H1 (cell line): ENCODE data around the gene GPATCH2L. TPM values are rescaled to one million over a fixed set of nuclear protein-coding genes. Genes with fewer than 3 reads are reported as not detected.

Source experiments
- JUN ChIP-seq: IDR thresholded peaks from 2 replicates; pipeline ENCODE4 v1.6.1; 2011; ENCODE audit warnings: low read depth, mild to moderate bottlenecking, improper control_type of control experiment, low read length
- TAF7 ChIP-seq: optimal IDR thresholded peaks from 2 replicates; pipeline ENCODE3; 2011; ENCODE audit warnings: low read depth, mild to moderate bottlenecking, inconsistent platforms, low read length, moderate library complexity, borderline replicate concordance
- polyA plus RNA-seq, 7 experiments: library from polyadenylated mRNA; depleted of rRNA in 3 of 7; stranded (reverse) in 5 of 7; unstranded in 2 of 7; fragments of >200 nt in 5 of 7; fragments of 200-250 nt in 2 of 7; gene quantifications; 1 replicate in 5 of 7; 2 replicates in 1 of 7; 4 replicates in 1 of 7; pipeline versions ENCODE4 v1.2.1 to v1.2.3, GENCODE V29; 2011 to 2013; ENCODE audit warnings: missing spikeins in 2 of 7, mixed read lengths in 2 of 7
- total RNA-seq: library from RNA; stranded (reverse); fragmentation: NEBNext Ultra II Directional; extraction: Animal tissue kit (Norgen Biotek cat#: 25700); gene quantifications from 2 replicates; pipeline ENCODE4 v1.2.1, GENCODE V29; 2021

GPATCH2L gene
- total and polyA plus RNA-seq, 2 of the 8 experiments (the other 6 are each of a cell fraction or from before 2014, with no cell fraction given): 26.0 to 54.9 TPM

DNA sequence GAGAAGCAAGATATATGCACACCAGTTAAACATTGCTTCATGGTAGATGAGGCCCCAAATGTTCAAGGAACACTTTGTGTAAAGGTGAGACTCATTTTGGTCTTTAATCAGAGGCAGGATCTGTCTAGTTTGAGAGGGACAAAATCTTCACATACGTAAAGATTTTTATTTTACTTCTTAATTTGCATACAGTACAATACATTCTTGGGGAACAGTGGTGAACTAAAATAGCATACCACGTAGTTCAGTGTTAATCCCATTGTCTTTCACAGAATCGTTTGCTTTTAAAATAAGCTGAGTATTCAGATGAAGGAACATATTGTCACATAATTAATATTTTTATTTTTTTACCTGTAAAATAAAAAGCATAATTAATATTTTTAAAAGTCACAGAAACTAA, 43.3 kb downstream of the GPATCH2L start (continued):
- no peak for TF ChIP-seq TAF7
- no peak for TF ChIP-seq JUN
